HG03571 (cell line): ENCODE results near the gene PEAK1.
"Not testable (repeated sequence)": the region's sequence is repeated elsewhere in the genome, so short reads cannot be mapped to it uniquely, and the experiment has no call there.

Experiments used
- ATAC-seq: cut with Tn5 transposase; IDR thresholded peaks from one replicate; pipeline ENCODE4 v1.9.1; 2021; ENCODE audit not compliant: unreplicated experiment

The PEAK1 gene

GRCh38 chr15:77421370-77421700 lies 1.4 kb upstream of the PEAK1 start:
- ATAC-seq = no peak

DNA sequence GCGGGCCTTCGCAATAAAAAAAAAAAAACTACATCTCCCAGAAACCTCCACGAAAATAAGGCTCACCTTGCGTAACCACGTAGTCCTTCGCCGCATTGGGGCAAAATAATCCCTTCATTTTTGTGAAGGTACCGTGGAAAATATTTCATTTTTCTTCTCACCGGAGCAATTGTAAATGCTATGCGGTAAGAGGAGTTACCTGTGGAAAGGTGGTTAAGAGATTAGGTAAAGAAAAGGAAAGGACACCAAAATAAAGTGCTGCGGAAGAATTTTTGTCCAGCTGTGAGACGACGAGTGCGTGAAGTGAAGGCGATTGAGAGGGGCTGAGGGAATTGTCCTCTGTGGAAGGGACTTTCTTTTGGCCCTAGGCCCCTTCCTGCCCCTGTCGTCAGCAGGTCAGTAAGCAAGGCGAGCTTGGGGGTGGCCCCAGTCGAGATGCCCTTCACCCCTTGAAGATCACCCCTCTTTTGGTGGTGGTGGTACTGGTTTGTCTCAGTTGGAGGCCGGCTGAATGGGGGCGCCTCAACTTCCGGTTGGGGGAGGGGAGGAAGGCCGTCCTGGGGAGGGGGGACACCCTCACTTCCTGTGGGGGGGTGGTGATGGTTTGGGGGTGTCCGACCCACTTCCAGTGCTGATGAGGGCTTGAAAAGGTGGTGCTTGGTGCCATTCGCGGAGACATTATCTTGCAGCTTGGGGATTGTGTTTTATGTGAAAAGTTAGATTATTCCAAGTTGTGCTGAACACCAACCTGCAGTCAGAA lies 886 bp upstream of the PEAK1 start, which contains the start of gene HMG20A:
TSS of gene HMG20A (plus strand) at position 279 of the 760 bp plus-strand sequence. CDS start 37,520 bp downstream, outside the sequence.
- peak; percentile 34 for ATAC-seq

GRCh38 chr15:77418966-77419835 lies 703 bp downstream of the PEAK1 start:
- ATAC-seq = peak; percentile 14

GRCh38 chr15:77418391-77418965 lies 1.4 kb downstream of the PEAK1 start:
- no peak for ATAC-seq

GRCh38 chr15:77417602-77418001 lies 2.3 kb downstream of the PEAK1 start:
- ATAC-seq = no peak

- no peak for ATAC-seq
Observed at GRCh38 chr15:77416954-77417353, 3.0 kb downstream of the PEAK1 start.

DNA sequence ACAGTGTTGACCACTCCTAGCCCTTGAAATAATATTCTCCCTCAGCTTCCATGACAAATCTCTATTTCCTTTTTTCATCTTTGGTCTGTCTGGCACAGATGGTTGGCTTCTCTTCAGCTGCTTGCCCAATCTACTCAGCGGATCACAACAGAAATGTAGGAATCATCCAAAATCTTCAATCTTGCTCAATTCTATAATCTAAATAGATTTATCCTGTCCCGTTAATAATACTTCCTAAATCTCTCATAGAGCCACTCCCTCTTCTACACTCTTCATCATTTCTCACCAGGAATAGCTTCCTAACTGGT lies 3.8 kb downstream of the PEAK1 start:
- no peak for ATAC-seq

- no peak for ATAC-seq
Observed at GRCh38 chr15:77415450-77416147, 4.3 kb downstream of the PEAK1 start.

DNA sequence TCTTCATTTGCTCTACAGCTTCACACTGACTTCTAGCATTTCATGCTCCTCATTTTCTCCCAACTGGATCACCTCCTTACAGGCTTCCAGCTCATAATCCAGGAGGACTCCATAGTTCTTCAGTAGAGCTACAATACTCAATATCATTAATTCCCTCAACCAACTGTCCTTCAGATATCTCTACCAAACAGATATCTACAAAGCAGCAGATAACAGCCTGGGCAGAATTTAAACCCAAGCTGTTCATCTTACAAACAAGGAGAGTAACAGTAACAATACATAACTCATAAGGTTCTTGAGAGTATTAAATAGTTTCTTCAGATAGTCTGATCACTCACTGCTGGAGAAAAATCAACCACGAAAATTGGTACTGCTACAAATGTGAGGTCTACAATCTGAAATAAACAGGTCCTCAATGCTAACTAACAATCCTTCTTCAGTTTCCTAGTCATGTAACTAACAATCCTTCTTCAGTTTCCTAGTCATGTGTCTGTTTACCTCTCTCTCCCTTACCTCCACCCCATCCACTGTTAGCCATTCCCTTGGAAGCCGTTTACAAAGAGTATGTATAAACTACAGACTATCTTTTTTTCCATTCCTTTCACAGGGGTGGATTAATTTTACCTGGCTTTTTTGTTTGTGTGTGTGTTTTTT lies 5.0 kb downstream of the PEAK1 start:
- no peak for ATAC-seq

DNA sequence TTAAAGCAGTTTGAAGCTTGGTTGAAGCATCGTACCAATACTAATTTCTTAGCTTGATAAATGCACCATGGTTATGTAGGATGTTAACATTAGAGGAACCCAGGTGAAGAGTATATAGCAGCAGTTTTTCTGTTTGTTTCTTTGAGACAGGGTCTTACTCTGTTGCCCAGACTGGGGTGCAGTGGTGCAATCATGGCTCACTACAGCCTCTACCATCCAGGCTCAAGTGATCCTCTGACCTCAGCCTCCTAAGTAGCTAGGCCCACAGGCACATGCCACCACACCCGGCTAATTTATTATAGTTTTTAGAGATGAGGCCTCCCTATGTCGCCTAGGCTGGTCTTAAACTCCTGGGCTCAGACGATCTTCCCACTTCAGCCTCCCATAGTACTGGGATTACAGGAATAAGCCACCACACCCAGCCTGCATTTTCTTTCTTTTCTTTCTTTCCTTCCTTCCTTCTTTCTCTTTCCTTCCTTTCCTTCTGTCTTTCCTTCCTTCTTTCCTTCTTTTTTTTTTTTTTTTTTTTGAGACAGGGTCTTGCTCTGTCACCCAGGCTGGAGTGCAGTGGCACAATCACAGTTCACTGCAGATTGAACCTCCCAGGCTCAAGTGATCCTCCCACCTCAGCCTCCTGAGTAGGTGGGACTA lies 6.1 kb downstream of the PEAK1 start:
- no peak for ATAC-seq

- no peak for ATAC-seq
Observed at GRCh38 chr15:77412972-77413698, 6.8 kb downstream of the PEAK1 start.

GRCh38 chr15:77411619-77411976 lies 8.3 kb downstream of the PEAK1 start:
- ATAC-seq = no peak

DNA sequence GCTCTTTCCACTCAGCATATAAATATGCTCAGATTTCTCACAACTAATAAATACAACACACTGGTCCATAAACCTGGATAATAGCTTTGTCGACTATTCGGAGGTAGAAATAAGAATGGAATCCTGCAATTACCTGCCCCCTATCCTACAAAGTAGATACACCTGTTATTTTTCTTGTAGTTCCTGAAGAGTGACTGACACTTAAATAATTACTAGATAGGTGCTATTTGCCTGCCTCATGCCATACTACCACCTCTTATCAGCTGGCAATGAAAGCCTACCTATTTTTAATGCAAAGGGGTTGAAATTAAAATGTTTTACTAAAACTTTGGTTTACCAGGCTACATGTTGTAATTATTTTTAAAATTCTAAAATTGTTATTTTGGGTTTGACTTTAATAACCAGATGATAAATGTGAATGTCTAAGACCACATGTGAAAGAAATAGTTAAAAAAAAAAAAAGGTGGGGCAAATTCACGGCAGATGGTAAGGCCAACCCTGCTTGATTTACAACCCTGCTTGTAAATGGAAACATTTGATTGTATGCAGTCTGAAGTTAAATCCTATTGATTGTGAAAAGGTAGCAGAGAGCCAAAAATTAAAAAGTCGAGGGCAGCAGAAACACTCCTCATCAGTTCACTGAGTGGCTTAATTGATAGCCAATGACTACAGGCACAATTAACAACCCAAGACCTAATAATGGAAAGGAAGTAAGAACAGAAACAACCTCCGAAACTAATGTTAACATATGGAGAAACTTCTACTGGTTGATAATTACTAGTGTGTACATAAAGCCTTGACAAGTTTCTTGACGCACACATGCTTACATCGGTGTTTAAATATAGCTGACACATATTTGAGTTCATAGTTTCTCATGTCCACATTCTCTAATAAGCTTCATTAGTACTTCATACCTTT lies 8.9 kb downstream of the PEAK1 start:
- ATAC-seq = no peak

- ATAC-seq = not testable (repeated sequence)
Observed at GRCh38 chr15:77410157-77410500, 9.8 kb downstream of the PEAK1 start.

- peak; percentile 55 for ATAC-seq
Observed at GRCh38 chr15:77409259-77410156, 10.4 kb downstream of the PEAK1 start.

DNA sequence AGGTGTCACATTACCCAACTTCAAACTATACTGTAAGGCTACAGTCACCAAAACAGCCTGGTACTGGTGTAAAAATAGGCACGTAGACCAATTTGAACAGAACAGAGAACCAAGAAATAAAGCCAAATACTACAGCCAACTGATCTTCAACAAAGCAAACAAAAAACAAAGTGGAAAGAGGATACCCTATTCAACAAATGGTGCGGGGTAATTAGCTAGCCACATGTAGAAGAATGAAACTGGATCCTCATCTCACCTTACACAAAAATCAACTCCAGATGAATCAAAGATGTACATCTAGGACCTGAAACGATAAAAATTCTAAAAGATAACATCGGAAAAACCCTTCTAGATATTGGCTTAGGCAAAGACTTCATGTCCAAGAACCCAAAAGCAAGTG lies 13.1 kb downstream of the PEAK1 start:
- no peak for ATAC-seq

GRCh38 chr15:77406173-77406759 lies 13.6 kb downstream of the PEAK1 start:
- ATAC-seq = not testable (repeated sequence)
